ENCODE measurements around the gene ANKRD12.
"Not testable (repeated sequence)": the region's sequence is repeated elsewhere in the genome, so short reads cannot be mapped to it uniquely, and the experiment has no call there.

The ANKRD12 gene

GRCh38 chr18:9260388-9261380, 124.1 kb downstream of the ANKRD12 start:
- no peak overlapping the region for H3K4me3 ChIP-seq (ENCODE audit: low read depth, low read length)
- TF ChIP-seq CTCF (IDR thresholded peaks at IDR 0.05; ENCODE audit: insufficient read depth, low read depth, low read length, missing control alignments), result no peak
- no peak for DNase-seq (ENCODE audit: low read depth)

GRCh38 chr18:9263264-9263663, 126.7 kb downstream of the ANKRD12 start:
- no peak for DNase-seq (ENCODE audit: low read depth)
- no peak for TF ChIP-seq CTCF (IDR thresholded peaks at IDR 0.05; ENCODE audit: insufficient read depth, low read depth, low read length, missing control alignments)
- H3K4me3 ChIP-seq (ENCODE audit: low read depth, low read length), result no peak overlapping the region

GRCh38 chr18:9264797-9265196, 128.2 kb downstream of the ANKRD12 start:
- DNase-seq (ENCODE audit: low read depth); H3K4me3 ChIP-seq (ENCODE audit: low read depth, low read length): not testable (repeated sequence)

GRCh38 chr18:9273221-9273620, 136.6 kb downstream of the ANKRD12 start:
- no peak for TF ChIP-seq CTCF (IDR thresholded peaks at IDR 0.05; ENCODE audit: insufficient read depth, low read depth, low read length, missing control alignments)
- no peak for DNase-seq (ENCODE audit: low read depth)
- H3K4me3 ChIP-seq (ENCODE audit: low read depth, low read length), result no peak overlapping the region

GRCh38 chr18:9275890-9276289, 139.3 kb downstream of the ANKRD12 start:
- no peak for TF ChIP-seq CTCF (IDR thresholded peaks at IDR 0.05; ENCODE audit: insufficient read depth, low read depth, low read length, missing control alignments)
- no peak overlapping the region for H3K4me3 ChIP-seq (ENCODE audit: low read depth, low read length)
- no peak for DNase-seq (ENCODE audit: low read depth)

- DNase-seq (ENCODE audit: low read depth), result no peak
- TF ChIP-seq CTCF (IDR thresholded peaks at IDR 0.05; ENCODE audit: insufficient read depth, low read depth, low read length, missing control alignments), result no peak
- no peak overlapping the region for H3K4me3 ChIP-seq (ENCODE audit: low read depth, low read length)
Measured at GRCh38 chr18:9278028-9278427, 141.4 kb downstream of the ANKRD12 start.

GRCh38 chr18:9280849-9281248, 144.3 kb downstream of the ANKRD12 start:
- H3K4me3 ChIP-seq (ENCODE audit: low read depth, low read length), result no peak overlapping the region
- no peak for DNase-seq (ENCODE audit: low read depth)
- no peak for TF ChIP-seq CTCF (IDR thresholded peaks at IDR 0.05; ENCODE audit: insufficient read depth, low read depth, low read length, missing control alignments)
